HG02840 (cell line): ENCODE data around the gene IMPDH2.

Source experiments
- ATAC-seq: cut with Tn5 transposase; IDR thresholded peaks from one replicate; pipeline ENCODE4 v1.9.1; 2021; ENCODE audit warnings: mild to moderate bottlenecking, moderate library complexity, moderate number of reproducible peaks; ENCODE audit not compliant: unreplicated experiment, low FRiP score

The IMPDH2 gene

DNA sequence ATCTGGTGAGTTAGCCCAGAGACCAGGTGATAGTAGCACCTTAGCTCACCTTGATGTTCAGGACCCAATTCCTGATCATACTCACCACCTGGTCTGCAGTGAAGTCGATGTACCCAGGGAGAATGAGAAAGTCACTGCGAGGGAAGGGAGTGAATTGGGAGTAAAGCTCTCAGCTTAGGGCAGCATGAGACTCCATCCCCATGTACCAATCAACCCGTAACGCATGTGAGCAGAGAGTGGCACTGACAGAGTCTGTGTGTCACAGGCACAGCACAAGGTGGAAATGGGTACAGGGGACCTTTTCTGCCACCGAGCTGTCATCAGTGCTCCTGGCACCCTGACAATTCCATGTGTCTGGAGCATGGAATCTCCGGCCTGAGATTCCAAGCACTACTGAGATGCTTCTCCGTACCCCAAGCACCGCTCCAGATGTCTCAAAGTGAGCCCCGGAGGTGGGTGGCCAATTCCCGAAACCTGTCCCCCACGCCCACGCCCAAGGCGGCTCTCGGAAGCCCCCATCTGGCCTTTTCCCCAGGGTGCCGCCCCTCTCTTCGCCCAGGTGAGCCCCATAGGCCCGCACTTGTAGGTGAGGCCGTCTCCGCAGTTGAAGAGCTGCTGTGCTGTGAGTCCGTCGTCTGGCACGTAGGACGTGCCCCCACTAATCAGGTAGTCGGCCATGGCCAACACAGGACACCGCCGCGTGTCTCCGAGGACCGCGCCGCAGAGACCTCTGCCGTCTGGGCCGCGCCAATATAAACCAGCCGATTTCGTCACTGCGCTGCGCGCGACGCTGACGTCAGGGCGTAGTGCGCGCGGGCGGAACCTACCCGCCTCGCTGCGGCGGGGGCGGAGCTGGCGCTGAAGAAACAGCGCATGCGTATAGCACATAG, at the start of gene IMPDH2:
TSS of gene IMPDH2 (minus strand) at position 726 of the 890 bp plus-strand sequence. CDS start at position 678, 48 bp downstream.
- ATAC-seq: peak; percentile 89

DNA sequence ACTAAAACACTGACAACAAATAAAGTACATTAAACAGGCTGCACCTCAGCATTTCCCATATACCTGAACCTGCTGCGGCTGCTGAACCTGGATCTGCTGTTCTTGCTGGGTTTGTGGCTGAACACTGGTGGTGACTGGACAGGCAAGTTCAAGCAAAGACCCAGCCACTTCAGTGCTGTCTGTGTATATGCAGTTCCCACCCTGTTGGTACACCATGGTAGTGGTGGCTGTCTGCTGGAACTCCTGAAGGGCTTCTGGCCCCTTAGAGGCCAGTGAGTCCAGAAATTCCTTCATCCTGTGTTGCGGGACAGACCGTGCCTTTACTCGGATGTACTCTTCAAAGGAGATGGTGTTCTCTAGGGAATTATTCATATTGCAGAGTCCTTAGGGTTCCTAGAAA, 47.4 kb upstream of the IMPDH2 start:
- ATAC-seq: no peak

DNA sequence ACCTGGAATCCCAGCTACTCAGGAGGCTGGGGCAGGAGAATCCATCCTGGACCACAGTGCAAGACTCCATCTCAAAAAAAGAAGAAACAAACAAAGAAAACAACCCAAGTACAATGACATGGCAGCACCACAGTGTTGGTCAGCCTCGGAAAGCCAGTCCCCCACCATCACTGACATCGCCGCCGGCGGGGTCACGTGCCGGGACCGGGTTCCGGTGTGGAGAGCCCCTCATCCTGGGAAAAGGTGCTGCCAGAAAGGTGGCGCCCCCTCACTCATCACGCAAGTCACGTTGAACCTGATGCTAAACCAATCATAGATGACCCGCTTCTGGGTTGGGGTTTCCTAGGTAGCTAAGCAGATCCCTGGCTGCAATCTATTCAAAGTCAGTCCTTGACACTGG, 46.9 kb upstream of the IMPDH2 start:
- no peak for ATAC-seq

DNA sequence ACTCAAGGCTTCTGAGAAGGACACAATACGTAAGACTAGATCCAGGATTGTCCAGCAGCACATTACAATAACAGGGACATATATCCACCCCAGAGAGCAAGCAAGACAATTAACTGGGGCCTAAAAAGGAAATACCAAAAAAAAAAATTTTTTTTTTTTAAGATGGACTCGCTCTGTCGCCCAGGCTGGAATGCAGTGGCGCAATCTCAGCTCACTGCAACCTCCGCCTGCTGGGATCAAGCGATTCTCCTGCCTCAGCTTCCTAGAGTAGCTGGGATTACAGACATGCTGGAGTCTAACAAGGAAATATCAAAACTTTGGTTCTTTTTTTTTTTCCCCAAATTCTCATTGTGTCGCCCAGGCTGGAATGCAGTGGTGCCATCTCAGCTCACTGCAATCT, 28.8 kb upstream of the IMPDH2 start:
- no peak for ATAC-seq

DNA sequence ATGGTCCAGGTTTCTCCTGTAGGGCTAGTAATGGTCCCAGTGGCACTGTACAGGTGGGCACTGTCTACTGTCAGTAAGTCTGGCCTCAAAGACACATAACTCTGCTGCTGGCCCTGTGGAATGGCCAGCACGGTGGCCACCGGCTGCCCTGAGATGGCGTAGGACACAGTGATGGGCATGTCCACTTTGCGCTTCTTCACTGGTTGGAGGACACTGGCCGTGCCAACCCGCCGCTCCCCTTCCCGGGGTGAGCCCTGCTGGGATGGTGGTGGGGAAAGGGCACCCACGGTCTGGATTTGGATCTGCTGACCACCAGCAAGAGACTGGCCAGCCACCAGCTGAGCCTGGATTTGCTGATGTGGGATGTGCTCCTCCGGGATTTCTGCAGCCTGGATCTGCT, 28.1 kb upstream of the IMPDH2 start:
- no peak for ATAC-seq

DNA sequence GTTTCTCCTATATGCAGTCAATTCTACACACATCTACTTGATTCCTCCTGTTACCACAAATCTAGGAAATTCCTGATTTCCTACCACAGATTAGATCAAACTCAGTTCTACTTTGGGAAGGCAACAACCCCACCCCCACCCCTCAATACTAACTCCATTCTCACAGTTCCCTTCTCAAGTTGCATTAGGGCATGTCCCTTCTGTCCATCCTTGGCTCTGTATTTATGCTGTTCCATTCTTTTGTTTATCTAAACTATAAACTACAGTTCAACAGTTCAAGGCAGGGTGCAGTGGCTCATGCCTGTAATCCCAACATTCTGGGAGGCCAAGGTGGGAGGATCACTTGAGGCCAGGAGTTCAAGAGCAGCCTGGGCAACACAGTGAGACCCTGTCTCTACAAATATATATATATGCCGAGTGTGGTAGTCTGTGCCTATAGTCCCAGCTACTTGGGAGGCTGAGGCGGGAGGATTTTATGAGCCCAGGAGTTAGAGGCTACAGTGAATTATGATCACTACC, 25.2 kb upstream of the IMPDH2 start:
- ATAC-seq: no peak

DNA sequence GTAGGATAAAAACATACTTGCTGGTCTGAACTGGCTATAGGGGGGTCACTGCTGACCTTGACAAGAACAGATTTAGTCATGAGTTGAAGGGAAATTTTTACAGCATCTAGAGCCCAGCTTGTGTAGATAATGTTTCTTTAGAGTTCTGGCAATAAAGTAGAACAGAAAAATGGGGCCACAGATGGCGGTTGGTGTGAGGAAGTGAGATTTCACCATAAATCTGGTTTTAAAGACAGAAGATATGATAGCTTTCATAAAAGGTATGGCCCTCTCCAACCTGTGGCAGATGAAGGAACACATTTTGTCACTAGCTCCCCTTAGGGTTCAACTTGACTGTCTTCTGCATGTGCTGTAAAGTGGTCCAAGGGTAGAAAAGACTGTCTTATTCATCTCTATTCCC, 24.3 kb upstream of the IMPDH2 start:
- no peak for ATAC-seq

DNA sequence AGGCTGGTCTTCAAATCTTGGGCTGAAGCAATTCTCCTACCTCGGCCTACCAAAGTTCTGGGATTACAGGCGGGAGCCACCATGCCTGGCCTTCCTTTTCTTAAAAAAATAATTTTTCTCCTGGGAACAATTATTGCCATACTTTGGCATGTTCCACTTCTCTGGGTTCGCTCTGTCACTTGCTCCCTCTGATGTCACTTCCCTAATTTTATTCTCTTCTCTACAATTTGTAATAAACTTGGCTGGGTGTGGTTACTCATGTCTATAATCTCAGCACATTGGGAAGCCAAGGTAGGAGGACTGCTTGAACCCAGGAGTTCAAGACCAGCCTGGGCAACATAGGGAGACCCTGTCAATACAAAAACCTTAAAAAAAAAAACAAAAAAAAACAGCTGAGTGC, 6.1 kb upstream of the IMPDH2 start:
- ATAC-seq: no peak

DNA sequence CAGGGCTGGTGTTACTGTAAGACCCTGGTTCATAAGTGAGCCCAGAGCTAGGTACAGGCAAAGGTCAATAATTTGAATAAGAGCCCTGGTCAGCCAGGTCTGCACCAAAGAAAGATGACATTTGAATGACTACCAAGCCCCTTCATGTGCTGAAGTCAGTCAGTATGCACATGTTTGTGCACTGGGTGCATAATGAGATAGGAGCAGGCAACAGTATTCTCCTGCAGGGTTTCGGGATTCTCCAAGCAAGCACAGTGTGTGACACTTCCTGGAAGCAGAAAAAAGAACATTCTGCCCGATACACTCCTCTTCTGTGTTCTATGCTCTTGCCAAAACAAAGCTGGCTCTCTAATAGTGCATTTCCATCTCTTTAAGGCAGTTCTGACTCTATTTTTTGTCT, 5.5 kb upstream of the IMPDH2 start:
- no peak for ATAC-seq

DNA sequence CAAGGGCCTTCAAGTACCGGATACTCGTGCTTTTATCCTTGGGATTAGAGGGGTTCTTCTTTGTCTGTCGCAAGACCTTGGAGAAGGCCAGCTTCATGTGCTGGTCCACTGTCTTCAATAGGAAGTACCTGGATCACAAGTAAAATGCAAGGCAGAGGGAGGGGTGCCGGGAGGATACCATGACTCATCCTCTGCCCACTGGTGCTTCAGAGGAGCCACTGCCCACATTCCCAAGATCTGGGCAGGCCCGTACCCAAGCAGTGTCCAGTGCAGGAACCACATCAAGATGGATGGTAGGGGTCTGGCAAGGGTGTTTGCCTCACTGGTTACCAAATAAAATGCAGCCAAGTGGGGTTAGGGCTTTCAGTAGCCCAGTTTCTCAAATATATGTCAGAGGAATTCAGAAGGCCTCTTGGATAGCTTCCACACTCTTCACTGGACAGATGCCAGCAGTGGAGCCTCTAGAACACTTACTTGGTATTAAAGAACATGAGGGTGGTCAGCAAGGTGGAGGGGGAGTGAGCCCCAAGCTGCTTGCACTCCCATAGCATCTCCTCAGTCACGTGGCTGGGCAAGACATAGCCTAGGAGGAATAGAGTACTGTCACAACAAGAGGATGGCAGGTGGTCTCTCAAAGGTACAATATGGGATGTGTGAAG, 3.6 kb upstream of the IMPDH2 start:
- ATAC-seq: no peak

DNA sequence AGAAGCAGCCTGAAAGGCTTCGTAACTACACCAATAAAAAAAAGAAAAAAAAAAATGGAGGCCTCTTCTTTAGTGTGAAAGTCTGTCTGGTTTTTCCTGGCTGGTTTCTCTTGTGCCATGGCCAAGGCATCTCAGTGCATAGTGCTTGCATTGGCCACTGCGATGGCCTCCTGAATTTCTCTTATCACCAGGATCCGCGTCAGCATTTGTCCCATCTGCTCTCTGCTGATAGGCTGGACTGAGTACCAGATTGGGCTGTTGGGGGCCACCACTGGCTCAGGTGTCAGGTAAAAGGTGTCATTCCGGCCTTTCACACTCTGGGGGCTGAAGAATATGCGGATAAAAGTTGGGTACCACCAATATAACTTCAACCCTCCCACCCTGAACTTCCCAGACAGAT, 1.1 kb upstream of the IMPDH2 start:
- ATAC-seq: no peak

DNA sequence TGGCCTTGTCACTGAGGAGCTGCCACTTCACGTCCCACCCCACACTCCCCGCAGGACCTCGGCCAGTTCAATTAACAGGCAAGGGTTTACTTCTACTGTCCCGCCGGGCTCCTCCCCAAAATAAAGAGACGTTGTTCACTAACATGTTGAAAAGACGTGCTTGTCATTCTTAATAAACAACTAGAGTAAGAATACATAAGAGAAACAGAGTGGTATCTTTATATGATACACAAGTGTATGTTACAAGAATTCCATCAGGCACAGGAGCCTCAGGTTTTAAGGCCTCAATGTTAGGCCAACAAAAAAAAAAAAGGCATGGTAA, 326 bp upstream of the IMPDH2 start:
- no peak for ATAC-seq

DNA sequence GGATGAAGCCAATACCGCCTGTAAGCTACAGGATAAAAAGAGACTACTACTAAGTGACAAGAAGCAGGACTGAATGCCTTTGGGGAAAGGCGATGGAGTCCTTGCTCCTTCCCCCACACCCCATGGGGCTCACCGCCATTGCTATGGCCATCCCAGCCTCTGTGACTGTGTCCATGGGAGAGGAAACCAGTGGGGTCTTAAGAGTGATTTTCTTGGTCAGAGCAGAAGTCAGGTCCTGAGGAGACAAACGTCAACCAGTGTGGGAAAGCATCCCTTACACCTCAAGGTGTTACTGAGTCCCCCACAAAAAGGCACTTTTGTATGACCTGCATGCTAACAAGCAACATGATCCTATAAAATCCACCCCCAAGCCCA, 913 bp downstream of the IMPDH2 start:
- no peak for ATAC-seq

DNA sequence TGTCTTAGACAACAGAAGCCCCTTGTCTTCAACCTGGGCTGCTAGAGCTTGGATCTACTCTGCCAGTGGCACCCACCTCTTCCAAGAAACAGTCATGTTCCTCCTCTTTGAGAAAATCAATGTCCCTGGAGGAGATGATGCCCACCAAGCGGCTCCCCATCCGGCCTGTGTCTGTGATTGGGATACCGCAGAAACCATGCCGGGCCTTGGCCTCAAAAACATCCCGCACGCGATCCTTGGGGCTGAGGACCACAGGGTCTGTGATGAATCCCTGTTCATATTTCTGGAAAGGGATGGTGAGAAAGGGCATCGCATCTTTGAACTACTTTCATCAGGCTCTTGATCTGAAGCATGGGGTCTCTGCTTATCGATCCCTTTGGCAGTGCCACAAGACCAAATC, 1.6 kb downstream of the IMPDH2 start:
- no peak for ATAC-seq

DNA sequence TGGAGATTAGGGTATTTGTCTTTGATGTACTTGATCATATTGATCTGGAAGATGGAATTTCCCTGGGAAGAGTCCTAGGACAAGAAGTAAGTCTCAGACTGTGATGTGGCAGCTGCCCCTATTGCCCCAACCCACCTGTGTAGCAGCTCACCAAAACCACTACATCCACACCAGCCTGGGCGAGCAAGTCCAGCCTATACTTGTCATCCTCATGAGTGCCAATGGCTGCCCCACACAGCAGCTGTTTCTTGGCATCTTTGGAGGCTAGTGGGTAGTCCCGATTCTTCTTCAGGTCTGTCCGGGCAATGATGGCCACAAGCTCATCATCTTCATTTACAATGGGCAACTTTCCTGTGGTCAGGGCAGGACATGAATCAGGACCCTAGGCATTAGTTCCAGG, 2.7 kb downstream of the IMPDH2 start:
- no peak for ATAC-seq

DNA sequence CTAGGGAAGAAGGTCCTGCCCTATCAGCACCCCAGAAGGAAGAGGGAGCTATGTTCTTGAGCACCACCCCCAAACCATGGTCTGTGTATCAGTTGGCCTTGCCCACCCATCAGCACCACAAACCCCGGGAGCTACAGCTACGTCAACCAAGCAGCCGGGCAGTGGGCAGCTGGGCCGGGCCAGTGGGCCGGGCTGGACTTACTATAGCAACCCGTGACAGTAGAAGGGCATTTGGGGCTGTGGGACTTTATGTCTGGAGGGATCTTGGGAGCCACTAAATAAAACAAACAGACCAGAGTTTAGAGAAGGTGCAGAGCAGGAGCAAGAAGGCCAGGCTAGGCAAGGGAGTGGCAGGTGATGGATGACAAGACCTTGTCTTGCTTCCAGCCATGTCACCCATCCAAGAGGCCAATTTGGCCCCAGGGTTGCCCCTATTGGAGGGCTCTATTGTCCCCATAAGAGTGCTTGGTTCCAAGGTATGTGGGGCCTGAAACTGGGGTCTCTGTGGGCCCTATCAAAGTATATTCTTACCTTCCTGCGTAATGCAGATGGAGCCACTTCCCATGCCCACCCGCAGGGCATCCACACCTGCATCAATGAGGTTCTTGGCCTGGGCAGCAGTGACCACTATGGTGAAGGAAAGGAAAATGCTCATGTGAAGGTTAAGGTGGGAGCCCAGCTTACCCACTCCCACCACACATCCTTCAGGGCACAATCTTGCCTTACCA, 3.2 kb downstream of the IMPDH2 start:
- ATAC-seq: no peak

DNA sequence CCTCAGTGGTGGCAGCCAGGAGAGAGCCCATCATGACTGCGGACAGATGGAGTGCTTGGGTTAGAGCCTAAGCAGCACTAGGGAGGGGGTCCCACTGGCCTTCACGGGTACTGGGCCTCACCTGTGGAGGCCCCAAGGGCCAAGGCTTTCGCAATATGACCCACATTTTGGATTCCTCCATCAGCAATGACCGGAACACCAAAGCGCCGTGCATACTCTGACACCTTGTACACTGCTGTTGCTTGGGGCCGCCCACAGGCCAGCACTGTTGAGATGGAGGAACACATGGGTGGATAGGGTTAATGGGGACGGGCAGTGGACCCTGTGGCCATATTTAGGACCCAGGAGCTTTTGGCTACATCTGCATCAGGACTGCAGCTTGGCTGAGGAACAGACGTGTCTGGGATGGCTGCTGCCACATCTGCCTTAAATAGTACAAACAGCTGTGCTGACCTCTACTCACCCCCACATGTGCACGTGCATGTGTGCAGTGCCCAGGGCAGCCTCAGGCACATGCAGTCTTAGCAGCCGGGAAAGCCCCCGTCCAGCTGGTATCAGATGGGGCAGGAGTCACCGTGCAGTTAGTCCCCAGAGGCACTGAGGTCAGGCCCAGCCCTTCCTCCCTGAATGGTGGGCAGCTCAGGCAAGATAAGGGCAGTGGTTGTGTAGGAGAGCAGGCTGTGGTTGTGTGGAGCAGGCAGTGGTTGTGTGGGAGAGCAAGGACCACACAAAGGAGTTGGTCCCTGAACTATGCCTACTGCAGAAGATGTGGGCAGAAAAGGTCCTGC, 4.0 kb downstream of the IMPDH2 start:
- ATAC-seq: no peak

DNA sequence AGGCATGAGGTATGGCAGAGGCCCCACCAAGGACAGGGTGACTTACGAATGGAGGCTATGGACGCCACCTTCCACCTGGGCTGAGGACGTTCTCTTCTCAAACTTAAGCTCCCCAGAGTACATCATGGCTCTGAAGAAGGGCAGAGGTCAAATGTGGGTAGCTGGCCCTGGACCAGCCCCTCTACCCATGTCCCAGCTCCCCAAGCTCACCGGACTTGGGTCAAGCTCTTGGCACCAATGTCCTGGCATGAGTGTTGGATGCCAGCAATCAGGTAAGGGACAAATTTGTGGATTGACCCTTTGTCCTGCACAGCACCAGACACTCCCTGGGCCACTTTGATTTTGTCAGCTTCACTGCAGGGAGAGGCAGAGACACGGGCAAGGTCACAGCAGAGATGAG, 4.7 kb downstream of the IMPDH2 start:
- no peak for ATAC-seq

DNA sequence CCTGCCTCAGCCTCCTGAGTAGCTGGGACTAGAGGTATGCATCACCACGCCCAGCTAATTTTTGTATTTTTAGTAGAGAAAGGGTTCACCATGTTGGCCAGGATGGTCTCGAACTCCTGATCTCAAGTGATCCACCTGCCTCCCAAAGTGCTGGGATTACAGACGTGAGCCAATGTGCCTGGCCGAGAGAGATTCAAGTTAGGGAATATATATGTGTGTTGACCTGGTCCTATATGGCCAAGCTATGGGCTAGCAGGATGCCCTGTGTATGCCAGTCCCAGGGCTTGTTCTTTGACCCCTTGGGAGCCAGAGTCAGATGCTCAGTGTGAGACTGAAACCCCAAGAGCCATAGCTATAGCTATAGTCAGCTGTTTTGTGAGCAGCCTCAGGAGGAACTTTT, 5.4 kb downstream of the IMPDH2 start:
- ATAC-seq: no peak

DNA sequence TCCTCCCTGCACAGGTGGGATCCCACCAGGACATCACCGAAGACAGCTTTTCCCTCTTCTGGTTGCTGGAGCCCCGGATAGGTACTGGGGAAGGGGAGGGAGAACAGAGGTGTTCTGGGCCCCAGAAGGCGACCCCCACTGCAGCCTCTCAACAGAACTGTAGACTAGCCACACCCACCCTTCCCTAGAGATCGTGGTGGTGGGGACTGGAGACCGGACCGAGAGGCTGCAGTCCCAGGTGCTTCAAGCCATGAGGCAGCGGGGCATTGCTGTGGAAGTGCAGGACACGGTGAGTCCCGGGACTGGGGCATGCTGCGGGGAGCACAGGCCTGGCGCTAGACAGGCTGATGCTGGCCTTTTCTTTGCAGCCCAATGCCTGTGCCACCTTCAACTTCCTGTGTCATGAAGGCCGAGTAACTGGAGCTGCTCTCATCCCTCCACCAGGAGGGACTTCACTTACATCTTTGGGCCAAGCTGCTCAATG, 6.5 kb downstream of the IMPDH2 start:
- no peak for ATAC-seq
